ENCODE measurements around the gene DLG2. TPM values are rescaled to one million over a fixed set of nuclear protein-coding genes. Genes with fewer than 3 reads are reported as not detected.

DLG2 gene
- total and polyA plus RNA-seq, 2 of the 8 experiments (the other 6 are each of a cell fraction or from before 2014, with no cell fraction given), result 1.7 to 14.3 TPM

DNA sequence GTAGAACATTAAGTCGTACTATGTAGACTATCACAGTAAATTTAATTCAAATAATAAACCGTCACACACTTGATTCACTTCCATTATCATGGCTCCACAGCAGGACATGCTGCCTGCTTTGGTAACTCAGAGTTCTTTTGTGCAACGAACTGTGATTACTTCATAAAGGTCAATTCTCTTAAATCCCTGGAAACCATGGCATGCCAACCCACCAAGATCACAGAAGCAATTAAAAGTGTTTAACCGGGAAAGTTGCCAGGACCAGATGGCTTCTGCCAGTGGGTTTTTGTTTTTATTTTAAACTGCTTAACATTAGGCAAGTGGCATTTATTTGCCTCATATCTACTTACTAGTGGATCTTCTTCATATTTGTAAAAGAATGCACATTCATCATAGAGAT, 1162.1 kb downstream of the DLG2 start (continued):
- TF ChIP-seq, protein P1, sequence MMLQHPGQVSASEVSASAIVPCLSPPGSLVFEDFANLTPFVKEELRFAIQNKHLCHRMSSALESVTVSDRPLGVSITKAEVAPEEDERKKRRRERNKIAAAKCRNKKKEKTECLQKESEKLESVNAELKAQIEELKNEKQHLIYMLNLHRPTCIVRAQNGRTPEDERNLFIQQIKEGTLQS (IDR thresholded peaks at IDR 0.05; ENCODE audit: insufficient read depth, low read depth, low read length), result no peak
- no peak for TF ChIP-seq RNF2 (IDR thresholded peaks at IDR 0.05; ENCODE audit: borderline replicate concordance, low read depth, low read length, missing control alignments, poor library complexity, severe bottlenecking)
- TF ChIP-seq POLR2A (IDR thresholded peaks at IDR 0.05; ENCODE audit: control extremely low read depth in 1 of 2, low read depth in 2 of 2, low read length in 2 of 2), result no peak
- TF ChIP-seq FOSL1 (IDR thresholded peaks at IDR 0.05; ENCODE audit: insufficient read depth, low read depth, low read length), result no peak
- no peak for TF ChIP-seq SP2 (IDR thresholded peaks at IDR 0.05; ENCODE audit: low read length)
- no peak for TF ChIP-seq CEBPB (IDR thresholded peaks at IDR 0.05; ENCODE audit: low read depth, low read length)
- no peak for TF ChIP-seq HDAC2 (IDR thresholded peaks at IDR 0.05; ENCODE audit: borderline replicate concordance in 1 of 2, low read depth in 2 of 2, low read length in 2 of 2)
